Measurements from ENCODE around the gene ZNF541.
"Not testable (repeated sequence)": the region's sequence is repeated elsewhere in the genome, so short reads cannot be mapped to it uniquely, and the experiment has no call there.

ZNF541 gene

GRCh38 chr19:47595944-47596343 is 23.0 kb upstream of the ZNF541 start:
- Histone ChIP-seq H3K4me1 (ENCODE audit: low read length) (peaks cover 20% of the 10 kb centered on the region), H3K4me3 (ENCODE audit: low read length) (no peak overlapping the region), H3K4me2 (ENCODE audit: low read length) (no peak overlapping the region), H3K79me2 (ENCODE audit: low read length) (no peaks in the 10 kb centered on the region), H3K27me3 (ENCODE audit: low read depth, low read length) (no peaks in the 10 kb centered on the region), H3K9ac (ENCODE audit: low read length) (no peak overlapping the region), H4K20me1 (ENCODE audit: insufficient read depth, low read length) (no peaks in the 10 kb centered on the region), H3K36me3 (replicated peaks; ENCODE audit: low read depth, low read length) (no peaks in the 10 kb centered on the region), H3K9me3 (ENCODE audit: insufficient read depth, low read length) (no peaks in the 10 kb centered on the region), H3K27ac (ENCODE audit: low read length) (no peak overlapping the region), H2AFZ (ENCODE audit: low read depth, low read length) (no peak overlapping the region)
- no peak for TF ChIP-seq EZH2phosphoT487 (IDR thresholded peaks at IDR 0.05; ENCODE audit: low read depth)
- TF ChIP-seq CTCF (IDR thresholded peaks at IDR 0.05; ENCODE audit: low read depth, low read length), result no peak

GRCh38 chr19:47593860-47594259 is 20.9 kb upstream of the ZNF541 start:
- Histone ChIP-seq H3K36me3 (replicated peaks; ENCODE audit: low read depth, low read length) (no peaks in the 10 kb centered on the region), H2AFZ (ENCODE audit: low read depth, low read length) (no peak overlapping the region), H3K79me2 (ENCODE audit: low read length) (no peaks in the 10 kb centered on the region), H3K27ac (ENCODE audit: low read length) (no peak overlapping the region), H3K4me1 (ENCODE audit: low read length) (peaks cover 9% of the 10 kb centered on the region), H3K4me2 (ENCODE audit: low read length) (no peak overlapping the region), H4K20me1 (ENCODE audit: insufficient read depth, low read length) (no peaks in the 10 kb centered on the region), H3K9me3 (ENCODE audit: insufficient read depth, low read length) (no peaks in the 10 kb centered on the region), H3K9ac (ENCODE audit: low read length) (no peak overlapping the region), H3K4me3 (ENCODE audit: low read length) (no peak overlapping the region), H3K27me3 (ENCODE audit: low read depth, low read length) (no peaks in the 10 kb centered on the region)
- TF ChIP-seq CTCF (IDR thresholded peaks at IDR 0.05; ENCODE audit: low read depth, low read length), result no peak

GRCh38 chr19:47589824-47590223 is 16.9 kb upstream of the ZNF541 start:
- no peaks in the 10 kb centered on the region for H3K79me2 ChIP-seq (ENCODE audit: low read length)
- H3K27ac ChIP-seq (ENCODE audit: low read length), result no peak overlapping the region
- H3K36me3 ChIP-seq (replicated peaks; ENCODE audit: low read depth, low read length), result no peaks in the 10 kb centered on the region
- H3K4me2 ChIP-seq (ENCODE audit: low read length), result no peak overlapping the region
- no peak overlapping the region for H3K9ac ChIP-seq (ENCODE audit: low read length)
- H3K4me1 ChIP-seq (ENCODE audit: low read length), result no peaks in the 10 kb centered on the region
- H4K20me1 ChIP-seq (ENCODE audit: insufficient read depth, low read length), result no peaks in the 10 kb centered on the region
- H3K27me3 ChIP-seq (ENCODE audit: low read depth, low read length), result no peaks in the 10 kb centered on the region
- TF ChIP-seq EZH2phosphoT487 (IDR thresholded peaks at IDR 0.05; ENCODE audit: low read depth), result no peak
- no peak for TF ChIP-seq CTCF (IDR thresholded peaks at IDR 0.05; ENCODE audit: low read depth, low read length)
- H2AFZ ChIP-seq (ENCODE audit: low read depth, low read length), result no peak overlapping the region
- H3K9me3 ChIP-seq (ENCODE audit: insufficient read depth, low read length), result peaks cover 10% of the 10 kb centered on the region; the same call in 1 of the 2 replicates
- H3K4me3 ChIP-seq (ENCODE audit: low read length), result no peak overlapping the region

- TF ChIP-seq EZH2phosphoT487 (IDR thresholded peaks at IDR 0.05; ENCODE audit: low read depth) (no peak), CTCF (IDR thresholded peaks at IDR 0.05; ENCODE audit: low read depth, low read length) (no peak)
- Histone ChIP-seq H3K9me3 (ENCODE audit: insufficient read depth, low read length) (peaks cover 10% of the 10 kb centered on the region; the same call in 1 of the 2 replicates), H3K36me3 (replicated peaks; ENCODE audit: low read depth, low read length) (no peaks in the 10 kb centered on the region), H3K4me1 (ENCODE audit: low read length) (no peaks in the 10 kb centered on the region), H3K79me2 (ENCODE audit: low read length) (no peaks in the 10 kb centered on the region), H3K27me3 (ENCODE audit: low read depth, low read length) (no peaks in the 10 kb centered on the region), H3K27ac (ENCODE audit: low read length) (no peak overlapping the region), H2AFZ (ENCODE audit: low read depth, low read length) (no peak overlapping the region), H4K20me1 (ENCODE audit: insufficient read depth, low read length) (no peaks in the 10 kb centered on the region), H3K4me2 (ENCODE audit: low read length) (no peak overlapping the region), H3K4me3 (ENCODE audit: low read length) (no peak overlapping the region), H3K9ac (ENCODE audit: low read length) (no peak overlapping the region)
Measured at GRCh38 chr19:47587295-47587694, 14.3 kb upstream of the ZNF541 start.

GRCh38 chr19:47583161-47583560 is 10.2 kb upstream of the ZNF541 start:
- not testable (repeated sequence) for H3K9me3 ChIP-seq (ENCODE audit: insufficient read depth, low read length); H4K20me1 ChIP-seq (ENCODE audit: insufficient read depth, low read length); H3K9ac ChIP-seq (ENCODE audit: low read length); H3K4me2 ChIP-seq (ENCODE audit: low read length); H3K79me2 ChIP-seq (ENCODE audit: low read length); H3K27ac ChIP-seq (ENCODE audit: low read length); H2AFZ ChIP-seq (ENCODE audit: low read depth, low read length); H3K4me1 ChIP-seq (ENCODE audit: low read length); H3K4me3 ChIP-seq (ENCODE audit: low read length); H3K36me3 ChIP-seq (replicated peaks; ENCODE audit: low read depth, low read length); H3K27me3 ChIP-seq (ENCODE audit: low read depth, low read length)

All from OCI-LY3 (cell line).